Measurements from ENCODE around the gene DRD2.

The DRD2 gene

DNA sequence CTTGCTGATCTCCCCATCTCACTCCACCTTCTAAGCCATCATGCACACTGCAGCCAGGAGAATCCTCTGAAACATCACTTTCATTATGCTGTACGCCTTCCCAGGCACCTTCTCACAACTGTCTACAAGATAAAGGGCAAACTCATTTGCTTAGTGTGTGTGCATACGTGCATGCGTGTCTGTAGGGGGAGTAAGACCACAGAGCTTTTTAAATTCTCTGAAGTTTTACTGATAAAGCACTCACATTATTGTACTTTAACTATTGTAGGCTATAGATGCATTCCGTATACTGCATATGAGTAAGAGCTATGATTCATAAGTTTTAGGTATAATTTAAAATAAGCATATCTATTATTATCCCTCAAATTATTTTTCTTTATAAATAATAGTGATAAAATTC, 102.9 kb downstream of the DRD2 start:
- DNase-seq (ENCODE audit: low read depth), result no peak

DNA sequence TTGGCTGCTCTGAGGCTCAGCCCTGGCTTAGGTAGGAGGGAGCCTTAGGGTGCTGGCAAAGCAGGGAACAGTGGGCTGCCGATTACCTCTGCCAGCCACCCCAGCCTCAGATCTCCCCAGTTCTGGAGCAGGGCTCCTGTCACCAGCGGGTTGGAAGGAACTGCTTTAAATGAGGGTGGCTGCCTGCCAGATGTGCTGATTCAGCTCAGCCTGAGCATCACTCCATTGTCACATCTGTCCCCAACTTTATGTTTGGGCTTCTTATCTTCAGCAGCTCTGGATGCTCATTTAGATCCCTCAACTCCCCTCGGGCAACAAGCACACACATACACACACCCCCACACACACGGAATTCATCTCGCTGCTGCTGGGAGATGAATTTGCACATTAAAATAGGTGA, 104.6 kb downstream of the DRD2 start:
- no peak for DNase-seq (ENCODE audit: low read depth)

DNA sequence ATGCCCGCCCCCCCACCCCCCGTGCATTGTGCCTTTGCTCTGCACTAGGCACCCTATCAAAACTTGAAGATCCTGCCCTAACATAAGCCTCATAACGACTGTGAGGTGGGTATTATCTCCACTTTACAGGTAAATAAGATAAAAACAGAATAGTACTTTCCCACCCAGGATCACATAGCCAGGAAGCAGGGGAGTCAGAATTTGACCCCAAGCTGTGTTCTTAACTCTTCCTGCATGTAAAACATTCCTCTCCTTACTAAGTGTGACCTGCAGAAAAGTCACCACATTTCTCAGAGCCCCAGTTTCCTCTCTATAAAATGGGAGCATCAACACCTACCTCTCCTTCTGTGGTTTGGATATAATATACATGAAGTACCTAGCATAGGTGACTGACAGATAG, 105.8 kb downstream of the DRD2 start:
- DNase-seq (ENCODE audit: low read depth), result no peak

DNA sequence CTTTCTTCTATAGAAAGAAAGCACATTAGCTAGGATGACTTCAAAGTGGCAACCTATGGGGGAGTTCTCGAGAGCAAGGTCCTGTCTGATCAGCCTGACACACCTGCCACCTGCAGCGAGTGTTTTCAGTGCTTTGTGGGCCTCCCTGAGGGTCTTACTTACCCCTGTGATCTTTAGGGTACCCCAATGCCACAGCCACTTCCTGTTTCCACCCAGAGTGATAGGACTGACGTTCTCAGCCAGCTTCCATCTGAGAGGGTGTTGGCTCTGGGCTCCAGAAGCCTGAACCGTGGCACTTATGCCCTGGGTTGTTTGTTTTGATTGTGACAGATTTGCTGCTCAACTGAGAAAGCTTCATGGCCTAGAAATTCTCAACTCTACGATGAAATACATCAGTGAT, 109.3 kb downstream of the DRD2 start:
- DNase-seq (ENCODE audit: low read depth), result no peak

DNA sequence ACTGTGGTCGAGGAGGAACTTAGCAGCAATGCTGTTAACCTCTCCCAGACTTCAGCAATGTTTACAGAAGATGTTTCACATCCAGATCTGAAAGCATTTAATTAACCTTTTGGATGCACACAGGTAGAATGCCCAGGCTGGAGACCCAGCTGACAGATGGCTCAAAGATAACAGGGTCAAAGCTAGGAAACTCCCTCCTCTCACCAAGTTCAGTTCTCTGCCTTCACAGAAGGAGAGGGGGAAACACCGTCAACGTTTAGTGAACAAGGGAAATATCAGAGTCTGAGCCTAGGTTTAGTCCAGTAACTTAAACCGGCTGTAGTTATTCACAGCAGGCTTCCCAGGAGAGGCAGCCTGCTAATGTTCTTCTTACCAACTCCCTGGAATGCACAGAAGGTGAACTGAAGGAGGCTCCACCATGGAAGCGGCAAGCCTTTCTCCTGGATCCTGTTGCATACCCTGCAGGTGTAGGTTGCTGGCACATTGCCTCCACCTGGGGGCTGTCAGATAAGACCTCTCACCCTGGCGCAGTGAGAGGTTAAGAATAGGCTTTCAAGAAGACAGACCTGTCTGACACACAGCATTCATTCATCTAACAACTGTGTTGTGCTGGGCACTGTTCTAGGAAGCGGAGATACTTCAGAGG, 111.1 kb downstream of the DRD2 start:
- no peak for DNase-seq (ENCODE audit: low read depth)

DNA sequence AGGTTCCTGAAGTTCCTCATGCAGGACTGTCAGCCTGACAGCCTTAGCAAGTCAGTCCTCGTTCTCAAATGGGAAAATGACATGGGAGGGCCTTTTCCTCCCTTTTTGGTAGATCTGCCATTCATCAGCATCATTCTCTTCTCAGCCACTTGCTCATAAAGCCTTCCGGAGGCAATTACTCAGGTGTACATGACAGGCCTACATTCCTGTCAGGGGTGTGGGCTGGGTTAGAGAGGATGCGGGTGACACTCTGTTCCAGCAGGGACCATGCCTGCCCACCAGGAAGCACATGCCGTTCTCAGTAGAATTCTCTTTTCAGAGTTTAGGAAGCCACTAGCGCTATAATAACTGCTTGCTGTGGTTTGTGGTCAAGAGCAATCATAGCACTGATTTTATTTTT, 111.8 kb downstream of the DRD2 start:
- DNase-seq (ENCODE audit: low read depth), result no peak

Data from stimulated activated CD8-positive, alpha-beta memory T cell treated with anti-CD3 and anti-CD28 coated beads, Interleukin-15, amount 100 ng/mL, for 24 hours (primary cell).